ENCODE measurements around the gene SRPK3.
"Not testable (repeated sequence)": the region's sequence is repeated elsewhere in the genome, so short reads cannot be mapped to it uniquely, and the experiment has no call there.

Gene SRPK3

GRCh38 chrX:153812220-153812619 lies 31.4 kb downstream of the SRPK3 start:
- TF ChIP-seq CTCF (IDR thresholded peaks at IDR 0.05) (no peak), ZFX (IDR thresholded peaks at IDR 0.05; ENCODE audit: borderline replicate concordance) (no peak)
- no peak overlapping the region for H3K27ac ChIP-seq

DNA sequence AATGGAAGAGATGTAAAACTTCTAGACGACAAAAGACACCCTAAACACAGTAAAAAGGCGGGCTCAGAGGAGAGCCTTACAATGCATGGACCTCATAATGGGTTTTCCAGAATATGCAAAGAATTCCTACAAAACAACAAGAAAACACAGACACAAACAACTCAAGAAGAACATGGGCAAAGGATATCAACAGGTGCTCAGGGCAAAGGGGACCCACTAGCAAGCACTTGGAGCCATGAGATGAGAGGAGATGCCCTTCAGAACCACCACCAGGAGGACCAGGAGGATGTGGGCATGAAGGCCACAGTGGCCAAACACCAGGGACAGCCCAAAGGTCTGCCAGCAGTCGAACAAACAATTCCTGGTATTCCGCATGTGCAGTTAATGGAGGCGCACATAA lies 32.3 kb downstream of the SRPK3 start:
- no peak for TF ChIP-seq ZFX (IDR thresholded peaks at IDR 0.05; ENCODE audit: borderline replicate concordance)
- TF ChIP-seq CTCF (IDR thresholded peaks at IDR 0.05) = no peak
- H3K27ac ChIP-seq = no peak overlapping the region

DNA sequence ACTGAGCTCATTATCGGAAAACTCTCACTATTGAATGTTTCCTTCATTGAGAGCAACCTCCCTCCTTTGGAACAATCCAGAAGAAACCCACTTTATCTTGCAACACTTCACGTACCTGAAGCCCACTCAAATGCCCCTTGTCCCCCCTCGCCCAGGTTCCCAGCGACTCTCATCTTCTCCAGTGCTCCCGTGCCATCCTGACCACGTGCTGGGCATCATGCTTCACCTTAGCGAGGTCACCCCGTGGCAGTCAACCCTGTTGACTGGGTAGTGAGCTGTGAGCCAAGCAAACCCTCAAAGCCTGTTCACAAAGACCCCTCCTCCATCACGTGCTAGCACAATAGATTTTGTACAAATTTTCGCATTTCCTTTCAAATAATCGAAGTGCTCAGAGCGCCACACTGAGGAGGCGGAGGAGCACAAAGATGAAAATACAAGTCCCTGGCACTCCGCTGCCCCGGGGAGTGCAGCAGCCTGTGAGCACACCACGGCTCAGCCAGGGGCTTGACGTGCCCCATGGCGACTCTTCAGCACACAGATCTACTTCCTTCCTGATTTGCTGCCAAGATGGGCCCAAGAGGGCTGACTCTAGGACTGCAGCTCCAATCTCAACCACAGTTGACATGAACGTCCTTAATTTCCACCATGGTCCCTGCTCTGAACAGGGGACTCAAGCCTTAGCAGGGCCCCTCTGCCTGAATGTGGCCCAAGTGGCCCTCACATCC lies 33.9 kb downstream of the SRPK3 start:
- H3K27ac ChIP-seq = no peak overlapping the region
- TF ChIP-seq ZFX (IDR thresholded peaks at IDR 0.05; ENCODE audit: borderline replicate concordance) (no peak), CTCF (IDR thresholded peaks at IDR 0.05) (no peak)

- no peak for TF ChIP-seq CTCF (IDR thresholded peaks at IDR 0.05)
- no peak for TF ChIP-seq ZFX (IDR thresholded peaks at IDR 0.05; ENCODE audit: borderline replicate concordance)
- no peak overlapping the region for H3K27ac ChIP-seq
These were observed 36.2 kb downstream of the SRPK3 start for GRCh38 chrX:153816831-153817690.

DNA sequence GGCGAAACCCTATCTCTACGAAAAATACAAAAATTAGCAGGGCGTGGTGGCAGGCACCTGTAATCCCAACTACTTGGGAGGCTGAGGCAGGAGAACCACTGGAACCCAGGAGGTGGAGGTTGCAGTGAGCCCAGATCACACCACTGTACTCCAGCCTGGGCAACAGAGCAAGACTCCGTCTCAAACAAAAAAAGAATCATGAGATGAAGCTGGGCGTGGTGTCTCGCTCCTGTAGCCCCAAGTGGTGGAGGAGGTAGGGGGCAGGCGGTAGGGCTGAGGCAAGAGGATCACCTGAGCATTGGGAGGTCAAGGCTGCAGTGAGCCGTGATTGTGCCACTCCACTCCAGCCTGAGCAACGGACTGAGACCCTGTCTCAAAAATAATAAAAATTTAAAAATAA lies 37.2 kb downstream of the SRPK3 start:
- not testable (repeated sequence) for H3K27ac ChIP-seq

DNA sequence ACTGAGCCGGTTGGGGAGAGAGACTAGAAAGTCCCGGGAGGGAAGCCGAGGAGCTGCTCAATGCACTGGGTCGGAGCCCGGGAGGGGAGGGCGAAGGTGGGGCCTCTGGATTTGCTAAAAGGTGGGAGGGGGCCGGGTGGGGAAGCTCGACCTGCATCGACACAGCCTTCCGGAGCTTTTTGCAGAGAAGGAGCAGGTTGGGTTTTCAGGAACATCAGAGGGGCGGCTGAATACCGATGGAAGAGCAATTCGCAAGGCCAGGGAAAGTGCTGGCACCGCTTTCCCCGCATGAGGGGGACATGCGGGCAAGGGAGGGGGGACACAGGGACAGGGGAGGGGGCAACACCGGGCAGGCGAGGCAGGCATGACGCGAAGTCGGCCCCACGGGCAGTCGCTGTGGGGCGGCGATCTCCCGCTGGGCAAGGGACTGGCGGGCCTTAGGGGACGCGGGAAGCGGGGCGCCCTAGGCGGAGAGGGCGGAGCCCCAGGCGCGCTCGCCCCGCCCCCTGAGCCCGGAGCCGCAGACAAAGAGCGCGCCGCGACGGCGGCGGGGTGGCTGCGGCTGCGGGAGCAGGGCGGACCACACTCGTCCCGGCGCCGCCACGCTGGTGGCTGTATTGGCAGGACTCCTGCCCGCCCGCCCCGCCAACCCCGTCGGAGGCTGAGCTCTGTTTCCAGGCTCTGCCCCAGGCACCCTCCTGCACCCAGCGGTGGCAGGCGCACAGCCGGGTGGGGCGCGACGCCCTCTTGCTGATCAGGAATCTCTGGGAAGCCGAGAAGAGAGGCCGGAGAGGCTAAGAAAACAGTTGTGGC lies 37.9 kb downstream of the SRPK3 start:
- no peak overlapping the region for H3K27ac ChIP-seq
- no peak for TF ChIP-seq CTCF (IDR thresholded peaks at IDR 0.05)
- no peak for TF ChIP-seq ZFX (IDR thresholded peaks at IDR 0.05; ENCODE audit: borderline replicate concordance)

DNA sequence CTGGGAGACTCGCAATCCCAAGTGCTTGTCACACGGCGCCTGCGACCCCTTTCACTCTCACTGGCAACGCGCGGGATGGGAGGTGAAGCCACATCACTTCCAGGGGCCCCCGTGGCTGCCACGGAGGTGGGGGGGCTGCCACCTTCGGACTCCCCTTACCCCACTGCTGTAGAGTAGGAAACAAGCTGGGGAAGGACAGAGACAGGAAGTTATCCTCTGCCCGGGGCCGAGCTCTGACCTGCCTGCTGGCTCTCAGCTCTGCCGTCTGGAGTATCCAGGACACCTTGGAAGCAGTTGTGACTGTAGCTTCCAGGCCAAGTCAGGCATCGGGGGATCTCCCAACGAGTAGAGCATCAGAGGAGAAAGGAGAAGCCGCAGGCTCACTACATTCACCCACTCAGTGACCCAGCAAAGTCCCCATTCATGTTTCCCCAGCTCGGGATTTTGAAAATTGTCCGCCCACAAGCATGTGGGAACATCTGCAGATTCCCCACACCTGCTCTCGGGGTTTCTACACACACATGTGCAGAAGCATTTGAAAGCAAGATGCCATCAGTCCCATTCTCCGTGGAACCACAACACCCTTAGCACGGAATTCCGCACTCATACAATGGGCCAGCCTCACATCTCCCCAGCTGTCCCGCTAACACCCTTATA lies 38.7 kb downstream of the SRPK3 start:
- TF ChIP-seq CTCF (IDR thresholded peaks at IDR 0.05) = no peak
- no peak for TF ChIP-seq ZFX (IDR thresholded peaks at IDR 0.05; ENCODE audit: borderline replicate concordance)
- H3K27ac ChIP-seq = no peak overlapping the region
